ENCODE measurements around the gene RAB11B. TPM values are rescaled to one million over a fixed set of nuclear protein-coding genes. Genes with fewer than 3 reads are reported as not detected.

The RAB11B gene
- total RNA-seq, 3 donors from 2014 or later (not counting 1 experiment from before 2014, with no cell fraction given) = 101 to 116 (median 108) TPM

- peak overlapping the region; percentile 98 for H3K27ac ChIP-seq (ENCODE audit: low read length)
- TF ChIP-seq CTCF (IDR thresholded peaks at IDR 0.05) = no peak
- ATAC-seq (peak in 2 of 3 donors; percentile 2 to 16), DNase-seq (peak; percentile 44 to 58)
- peak overlapping the region; percentile 97 for H3K4me3 Mint-ChIP-seq
- peak overlapping the region; percentile 99 for H3K4me3 ChIP-seq (ENCODE audit: low read length)
- 0% methylated on average over 44 of the region's 45 CpGs for WGBS (ENCODE audit: insufficient coverage)
- H3K9me3 Mint-ChIP-seq = no peaks in the 10 kb centered on the region
- H3K9me3 ChIP-seq (ENCODE audit: control insufficient read depth, insufficient read depth, low read length) = no peaks in the 10 kb centered on the region
- H3K4me1 Mint-ChIP-seq = peaks cover 43 to 50% of the 10 kb centered on the region in 2 donors
- peak overlapping the region; percentile 94 to 100 for H3K27ac Mint-ChIP-seq
- peaks cover 39% of the 10 kb centered on the region for H3K4me1 ChIP-seq (ENCODE audit: control insufficient read depth, insufficient read depth, low read length)
- H3K27me3 Mint-ChIP-seq (ENCODE audit: low read depth in 2 of 2) = no peaks in the 10 kb centered on the region
- no peaks in the 10 kb centered on the region for H3K36me3 Mint-ChIP-seq
- peaks cover 16% of the 10 kb centered on the region for H3K36me3 ChIP-seq (ENCODE audit: control insufficient read depth, insufficient read depth, low read length)
- intact Hi-C loops (cut with micrococcal nuclease) = loop anchor here (2.0 to 10.0 kb wide), 2 partner anchors 33 to 59 kb away; partner anchors contain the start of genes MARCHF2 and PRAM1
- H3K27me3 ChIP-seq (ENCODE audit: control insufficient read depth, insufficient read depth, low read length) = no peaks in the 10 kb centered on the region
These were observed 55.4 kb downstream of the RAB11B start for GRCh38 chr19:8445488-8446001.

GRCh38 chr19:8446061-8446709 is 56.0 kb downstream of the RAB11B start:
- Mint-ChIP-seq H3K27ac (peak overlapping the region; percentile 94 to 100), H3K27me3 (ENCODE audit: low read depth in 2 of 2) (no peaks in the 10 kb centered on the region), H3K4me3 (peak overlapping the region; percentile 97), H3K36me3 (no peaks in the 10 kb centered on the region), H3K9me3 (no peaks in the 10 kb centered on the region), H3K4me1 (peaks cover 46 to 52% of the 10 kb centered on the region in 2 donors)
- Histone ChIP-seq H3K27me3 (ENCODE audit: control insufficient read depth, insufficient read depth, low read length) (no peaks in the 10 kb centered on the region), H3K36me3 (ENCODE audit: control insufficient read depth, insufficient read depth, low read length) (peaks cover 16% of the 10 kb centered on the region), H3K4me1 (ENCODE audit: control insufficient read depth, insufficient read depth, low read length) (peaks cover 39% of the 10 kb centered on the region), H3K4me3 (ENCODE audit: low read length) (peak overlapping the region; percentile 99), H3K27ac (ENCODE audit: low read length) (peak overlapping the region; percentile 20), H3K9me3 (ENCODE audit: control insufficient read depth, insufficient read depth, low read length) (no peaks in the 10 kb centered on the region)
- no peak for TF ChIP-seq CTCF (IDR thresholded peaks at IDR 0.05)
- no peak for DNase-seq
- 45% methylated on average over 14 of the region's 16 CpGs for WGBS (ENCODE audit: insufficient coverage)
- ATAC-seq = no peak
- intact Hi-C loops (cut with micrococcal nuclease) = loop anchor here (10.0 kb wide), 1 partner anchor 59 kb away; the partner anchor contains the start of gene PRAM1

GRCh38 chr19:8449830-8450229 is 59.7 kb downstream of the RAB11B start:
- peaks cover 54% of the 10 kb centered on the region for H3K4me1 ChIP-seq (ENCODE audit: control insufficient read depth, insufficient read depth, low read length)
- H3K4me3 ChIP-seq (ENCODE audit: low read length) = no peak overlapping the region
- no peaks in the 10 kb centered on the region for H3K27me3 ChIP-seq (ENCODE audit: control insufficient read depth, insufficient read depth, low read length)
- DNase-seq (no peak), ATAC-seq (peak in 1 of 3 donors; percentile 5)
- H3K9me3 ChIP-seq (ENCODE audit: control insufficient read depth, insufficient read depth, low read length) = no peaks in the 10 kb centered on the region
- Mint-ChIP-seq H3K27me3 (ENCODE audit: low read depth in 2 of 2) (no peaks in the 10 kb centered on the region), H3K9me3 (no peaks in the 10 kb centered on the region), H3K27ac (peak overlapping the region; percentile 61), H3K4me3 (peak overlapping the region; percentile 17), H3K4me1 (peaks cover 74 to 75% of the 10 kb centered on the region in 2 donors), H3K36me3 (no peaks in the 10 kb centered on the region)
- TF ChIP-seq CTCF (IDR thresholded peaks at IDR 0.05) = no peak
- intact Hi-C loops (cut with micrococcal nuclease) = loop anchor here (10.0 kb wide), 1 partner anchor 55 kb away; the partner anchor contains the start of gene PRAM1
- 78% methylated on average over 7 of the region's 8 CpGs for WGBS (ENCODE audit: insufficient coverage)
- H3K27ac ChIP-seq (ENCODE audit: low read length) = no peak overlapping the region
- peaks cover 18% of the 10 kb centered on the region for H3K36me3 ChIP-seq (ENCODE audit: control insufficient read depth, insufficient read depth, low read length)
